MM.1S (cell line): ENCODE data around the gene CLEC16A.
A peak's percentile ranks its signal among the peaks of the same experiment; 100 is the strongest.

Source experiments
- DNase-seq: peaks from one replicate; pipeline ENCODE4 v3.0.0-alpha.2; 2015
- H2AFZ ChIP-seq: fragments of 300-600 bp; sonication (generic); 2 replicates; pipeline ENCODE4 v1.6.0; 2016; ENCODE audit warnings: antibody characterized with exemption, low read length
- H3F3A ChIP-seq: fragments of 300-600 bp; sonication (generic); 2 replicates; pipeline ENCODE4 v1.6.1; 2016; ENCODE audit warnings: mild to moderate bottlenecking, antibody characterized with exemption, low read length, moderate library complexity, mixed read lengths; ENCODE audit not compliant: insufficient read depth
- H3K27ac ChIP-seq: fragments of 300-600 bp; sonication (generic); 2 replicates; pipeline ENCODE4 v1.5.1; 2016; ENCODE audit warnings: mild to moderate bottlenecking, low read length
- H3K27me3 ChIP-seq: fragments of 300-600 bp; sonication (generic); replicated peaks from 2 replicates; pipeline ENCODE4 v1.6.0; 2016; ENCODE audit warnings: low read length; ENCODE audit not compliant: insufficient read depth
- H3K36me3 ChIP-seq: fragments of 300-600 bp; sonication (generic); replicated peaks from 2 replicates; pipeline ENCODE4 v1.6.1; 2016; ENCODE audit warnings: mild to moderate bottlenecking, low read length, mixed read lengths; ENCODE audit not compliant: insufficient read depth
- H3K4me1 ChIP-seq: fragments of 300-600 bp; sonication (generic); 2 replicates; pipeline ENCODE4 v1.6.1; 2016; ENCODE audit warnings: low read length, mixed read lengths
- H3K4me2 ChIP-seq: fragments of 300-600 bp; sonication (generic); 2 replicates; pipeline ENCODE4 v1.6.0; 2016; ENCODE audit warnings: low read depth, low read length
- H3K4me3 ChIP-seq: fragments of 300-600 bp; sonication (generic); 2 replicates; pipeline ENCODE4 v1.5.1; 2016; ENCODE audit warnings: low read length, mixed read lengths
- H3K79me2 ChIP-seq: fragments of 300-600 bp; sonication (generic); 2 replicates; pipeline ENCODE4 v1.6.1; 2016; ENCODE audit warnings: mixed run types, low read length, mixed read lengths
- H3K9ac ChIP-seq: fragments of 300-600 bp; sonication (generic); 2 replicates; pipeline ENCODE4 v1.6.1; 2016; ENCODE audit warnings: low read length, mixed read lengths
- H3K9me2 ChIP-seq: fragments of 300-600 bp; sonication (generic); replicated peaks from 2 replicates; pipeline ENCODE4 v1.6.1; 2016; ENCODE audit warnings: mild to moderate bottlenecking, low read length, mixed read lengths; ENCODE audit not compliant: insufficient read depth
- H3K9me3 ChIP-seq: fragments of 300-600 bp; sonication (generic); replicated peaks from 2 replicates; pipeline ENCODE4 v1.6.1; 2016; ENCODE audit warnings: mild to moderate bottlenecking, low read length, mixed read lengths; ENCODE audit not compliant: insufficient read depth
- H4K20me1 ChIP-seq: fragments of 300-600 bp; sonication (generic); 2 replicates; pipeline ENCODE4 v1.6.1; 2016; ENCODE audit warnings: mild to moderate bottlenecking, low read length, moderate library complexity, mixed read lengths; ENCODE audit not compliant: insufficient read depth
- CTCF ChIP-seq: fragments of 300-600 bp; sonication (generic); IDR thresholded peaks from 2 replicates; pipeline ENCODE4 v1.5.1; 2016; ENCODE audit warnings: antibody characterized with exemption, low read length, mixed read lengths
- EZH2 ChIP-seq: fragments of 300-600 bp; sonication (generic); optimal IDR thresholded peaks from 2 replicates; pipeline ENCODE3; 2017; ENCODE audit warnings: low read depth, mild to moderate bottlenecking, antibody characterized with exemption, low read length, mixed read lengths
- EZH2phosphoT487 ChIP-seq: fragments of 300-600 bp; sonication (generic); IDR thresholded peaks from 2 replicates; pipeline ENCODE4 v1.6.1; 2018; ENCODE audit warnings: antibody characterized with exemption, low read length

CLEC16A gene

GRCh38 chr16:10911267-10911666 lies 33.1 kb upstream of the CLEC16A start:
- Histone ChIP-seq H3K9me3 (no peaks in the 10 kb centered on the region), H3K4me1 (no peaks in the 10 kb centered on the region), H4K20me1 (no peaks in the 10 kb centered on the region), H3K27me3 (no peaks in the 10 kb centered on the region), H3K36me3 (no peaks in the 10 kb centered on the region), H3K9me2 (no peaks in the 10 kb centered on the region), H3K79me2 (no peaks in the 10 kb centered on the region), H3K4me2 (no peak overlapping the region), H3K27ac (no peak overlapping the region), H2AFZ (no peak overlapping the region), H3K4me3 (no peak overlapping the region), H3K9ac (no peak overlapping the region), H3F3A (no peaks in the 10 kb centered on the region)
- TF ChIP-seq CTCF (no peak), EZH2phosphoT487 (no peak), EZH2 (no peak)
- no peak for DNase-seq

GRCh38 chr16:10916534-10916933 lies 27.8 kb upstream of the CLEC16A start:
- Histone ChIP-seq H3K9ac (no peak overlapping the region), H3K4me2 (no peak overlapping the region), H3K27me3 (no peaks in the 10 kb centered on the region), H3K4me3 (no peak overlapping the region), H3K4me1 (no peaks in the 10 kb centered on the region), H3K27ac (no peak overlapping the region), H3F3A (peaks cover 3% of the 10 kb centered on the region), H3K79me2 (no peaks in the 10 kb centered on the region), H3K36me3 (no peaks in the 10 kb centered on the region; the same call in 1 of the 2 replicates), H3K9me2 (no peaks in the 10 kb centered on the region), H4K20me1 (no peaks in the 10 kb centered on the region), H3K9me3 (no peaks in the 10 kb centered on the region), H2AFZ (no peak overlapping the region)
- TF ChIP-seq EZH2: no peak
- no peak for TF ChIP-seq EZH2phosphoT487
- no peak for TF ChIP-seq CTCF
- no peak for DNase-seq

GRCh38 chr16:10918294-10919002 lies 25.9 kb upstream of the CLEC16A start:
- TF ChIP-seq EZH2 (no peak), CTCF (peak; percentile 96), EZH2phosphoT487 (no peak)
- Histone ChIP-seq H3K9me2 (no peaks in the 10 kb centered on the region), H3K9me3 (no peaks in the 10 kb centered on the region), H3K4me3 (no peak overlapping the region), H2AFZ (no peak overlapping the region), H3K4me2 (no peak overlapping the region), H3K36me3 (no peaks in the 10 kb centered on the region; the same call in 1 of the 2 replicates), H3K27me3 (no peaks in the 10 kb centered on the region), H4K20me1 (no peaks in the 10 kb centered on the region), H3K79me2 (no peaks in the 10 kb centered on the region), H3K9ac (no peak overlapping the region), H3K27ac (no peak overlapping the region), H3K4me1 (no peaks in the 10 kb centered on the region), H3F3A (peaks cover 3% of the 10 kb centered on the region)
- DNase-seq: peak; percentile 85
